Measurements from ENCODE around the gene TEKT5.
"Not testable (repeated sequence)": the region's sequence is repeated elsewhere in the genome, so short reads cannot be mapped to it uniquely, and the experiment has no call there.

TEKT5 gene

GRCh38 chr16:10685709-10686108 is 9.0 kb downstream of the TEKT5 start:
- no peak overlapping the region for H3K4me3 ChIP-seq (ENCODE audit: low read depth, low read length)

GRCh38 chr16:10684511-10685151 is 10.1 kb downstream of the TEKT5 start:
- H3K4me3 ChIP-seq (ENCODE audit: low read depth, low read length), result no peak overlapping the region

GRCh38 chr16:10683170-10683569 is 11.6 kb downstream of the TEKT5 start:
- H3K4me3 ChIP-seq (ENCODE audit: low read depth, low read length), result no peak overlapping the region

GRCh38 chr16:10682604-10683003 is 12.1 kb downstream of the TEKT5 start:
- no peak overlapping the region for H3K4me3 ChIP-seq (ENCODE audit: low read depth, low read length)

GRCh38 chr16:10681310-10682308 is 13.1 kb downstream of the TEKT5 start:
- no peak overlapping the region for H3K4me3 ChIP-seq (ENCODE audit: low read depth, low read length)

- no peak overlapping the region for H3K4me3 ChIP-seq (ENCODE audit: low read depth, low read length)
These were observed 14.8 kb downstream of the TEKT5 start for GRCh38 chr16:10679921-10680320.

GRCh38 chr16:10679441-10679840 is 15.3 kb downstream of the TEKT5 start:
- H3K4me3 ChIP-seq (ENCODE audit: low read depth, low read length), result not testable (repeated sequence)

GRCh38 chr16:10678655-10679054 is 16.1 kb downstream of the TEKT5 start:
- no peak overlapping the region for H3K4me3 ChIP-seq (ENCODE audit: low read depth, low read length)

GRCh38 chr16:10676284-10676683 is 18.4 kb downstream of the TEKT5 start:
- H3K4me3 ChIP-seq (ENCODE audit: low read depth, low read length), result no peak overlapping the region

- H3K4me3 ChIP-seq (ENCODE audit: low read depth, low read length), result no peak overlapping the region
These were observed 18.9 kb downstream of the TEKT5 start for GRCh38 chr16:10675861-10676260.

GRCh38 chr16:10675216-10675615 is 19.5 kb downstream of the TEKT5 start:
- no peak overlapping the region for H3K4me3 ChIP-seq (ENCODE audit: low read depth, low read length)

GRCh38 chr16:10671729-10672128 is 23.0 kb downstream of the TEKT5 start:
- H3K4me3 ChIP-seq (ENCODE audit: low read depth, low read length), result no peak overlapping the region

- H3K4me3 ChIP-seq (ENCODE audit: low read depth, low read length), result no peak overlapping the region
These were observed 24.9 kb downstream of the TEKT5 start for GRCh38 chr16:10669791-10670190.

GRCh38 chr16:10668322-10669045 is 26.2 kb downstream of the TEKT5 start:
- H3K4me3 ChIP-seq (ENCODE audit: low read depth, low read length), result no peak overlapping the region

GRCh38 chr16:10667239-10667638 is 27.5 kb downstream of the TEKT5 start:
- no peak overlapping the region for H3K4me3 ChIP-seq (ENCODE audit: low read depth, low read length)

- H3K4me3 ChIP-seq (ENCODE audit: low read depth, low read length), result no peak overlapping the region
These were observed 28.4 kb downstream of the TEKT5 start for GRCh38 chr16:10666291-10666690.

GRCh38 chr16:10665166-10665565 is 29.6 kb downstream of the TEKT5 start:
- no peak overlapping the region for H3K4me3 ChIP-seq (ENCODE audit: low read depth, low read length)

GRCh38 chr16:10664720-10665126 is 30.0 kb downstream of the TEKT5 start:
- no peak overlapping the region for H3K4me3 ChIP-seq (ENCODE audit: low read depth, low read length)

- no peak overlapping the region for H3K4me3 ChIP-seq (ENCODE audit: low read depth, low read length)
These were observed 31.0 kb downstream of the TEKT5 start for GRCh38 chr16:10663744-10664143.

- no peak overlapping the region for H3K4me3 ChIP-seq (ENCODE audit: low read depth, low read length)
These were observed 31.6 kb downstream of the TEKT5 start for GRCh38 chr16:10663146-10663545.

GRCh38 chr16:10662212-10662611 is 32.5 kb downstream of the TEKT5 start:
- H3K4me3 ChIP-seq (ENCODE audit: low read depth, low read length), result no peak overlapping the region

All from iPS-11a (cell line).